ENCODE data around the gene HS3ST5.

Gene HS3ST5

DNA sequence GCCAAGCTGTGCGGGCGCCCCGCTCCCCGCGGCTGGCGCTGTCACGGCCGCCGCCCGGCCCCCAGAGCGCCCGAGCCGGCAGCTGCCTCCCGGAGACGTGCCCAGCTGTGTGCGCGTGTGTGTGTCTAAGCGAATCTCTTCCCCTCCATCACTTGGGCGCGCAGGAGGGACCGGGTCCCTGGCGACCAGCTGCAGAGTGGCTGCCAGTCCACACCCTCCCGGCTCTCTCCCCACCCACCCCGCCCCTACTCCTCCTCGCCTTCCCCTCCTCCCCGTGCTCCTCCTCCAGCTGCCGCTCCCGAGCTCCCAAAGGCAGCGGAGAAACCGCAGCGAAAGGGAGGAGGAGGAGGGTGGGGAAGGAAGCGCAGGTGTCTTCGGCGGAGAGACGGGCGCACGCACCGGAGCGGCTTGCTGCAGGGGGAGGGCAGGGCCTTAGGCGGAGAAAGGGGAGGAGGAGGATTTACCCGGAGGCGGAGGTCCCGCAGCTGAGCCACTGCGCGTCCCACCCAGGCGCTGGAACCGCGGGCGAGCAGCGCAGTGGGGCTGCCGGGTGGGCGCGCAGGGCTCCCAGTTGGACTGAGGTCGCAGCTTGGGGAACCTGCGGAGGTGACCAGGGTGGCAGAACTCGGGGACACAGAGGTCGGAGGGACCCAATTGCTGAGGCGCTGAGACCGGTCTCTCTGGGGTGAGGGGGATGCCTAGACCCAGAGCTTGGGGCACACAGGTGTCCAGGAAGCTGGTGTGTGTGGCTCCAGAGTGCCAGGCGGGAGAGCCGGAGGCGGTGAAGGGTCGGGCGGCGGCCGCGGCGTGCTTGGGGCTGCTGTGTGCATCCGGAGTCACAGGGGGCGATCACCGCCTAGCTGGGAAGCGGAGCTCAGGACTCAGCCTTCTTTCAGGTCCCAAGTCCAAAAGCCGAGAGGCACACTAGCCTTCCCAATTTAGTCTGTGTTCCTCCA, at the start of gene HS3ST5:
TSS of gene HS3ST5 (minus strand) at position 198 of the 956 bp plus-strand sequence. CDS start 280,178 bp downstream, outside the sequence.
- peak within 1 kb of the TSS; percentile 58 for H3K4me3 ChIP-seq (ENCODE audit: low read length)
- TF ChIP-seq ZNF274 (IDR thresholded peaks at IDR 0.05; ENCODE audit: low read depth, low read length), result no peak

- TF ChIP-seq ZNF274 (IDR thresholded peaks at IDR 0.05; ENCODE audit: low read depth, low read length), result no peak
- no peak overlapping the region for H3K4me3 ChIP-seq (ENCODE audit: low read length)
These were observed 47.4 kb upstream of the HS3ST5 start for GRCh38 chr6:114390176-114390575.

GRCh38 chr6:114389111-114389510, 46.3 kb upstream of the HS3ST5 start:
- TF ChIP-seq ZNF274 (IDR thresholded peaks at IDR 0.05; ENCODE audit: low read depth, low read length), result no peak
- no peak overlapping the region for H3K4me3 ChIP-seq (ENCODE audit: low read length)

DNA sequence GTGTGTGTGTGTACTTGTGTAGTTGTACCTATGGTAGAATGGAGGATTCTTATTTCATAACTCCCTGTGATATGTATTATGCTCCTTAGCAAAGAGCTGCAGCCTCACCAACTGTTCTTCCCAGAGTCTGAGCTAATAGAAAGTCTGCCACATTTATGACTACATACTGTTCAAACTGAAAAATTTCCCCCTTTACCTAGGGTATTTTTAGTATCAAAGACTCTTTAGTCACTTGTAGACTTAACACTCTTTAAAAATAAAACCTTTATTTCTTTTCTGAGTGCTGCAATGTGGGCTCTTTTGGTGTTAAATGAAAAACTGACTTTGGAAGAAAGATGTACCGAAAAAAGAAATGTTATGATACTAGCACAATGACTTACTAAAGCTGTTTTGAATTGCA, 39.6 kb upstream of the HS3ST5 start:
- H3K4me3 ChIP-seq (ENCODE audit: low read length), result no peak overlapping the region
- TF ChIP-seq ZNF274 (IDR thresholded peaks at IDR 0.05; ENCODE audit: low read depth, low read length), result no peak

DNA sequence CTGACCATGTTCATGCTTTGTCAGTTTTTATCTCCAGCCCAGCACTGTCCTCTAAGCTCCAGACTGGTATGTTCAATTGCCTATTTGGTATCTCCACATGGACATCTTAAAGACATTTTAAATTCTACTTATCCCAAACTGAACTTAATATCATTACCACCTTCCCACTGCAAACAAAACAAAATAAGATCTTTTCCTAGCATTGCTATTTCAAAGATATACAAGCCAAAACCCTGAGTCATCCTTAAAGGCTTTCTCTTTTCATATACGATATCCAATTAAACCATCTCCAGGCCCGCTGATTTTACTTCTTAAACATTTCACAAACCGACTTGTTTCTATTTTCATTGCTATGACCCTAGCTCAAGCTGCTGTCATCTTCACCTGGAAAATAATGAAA, 35.1 kb upstream of the HS3ST5 start:
- H3K4me3 ChIP-seq (ENCODE audit: low read length), result no peak overlapping the region
- TF ChIP-seq ZNF274 (IDR thresholded peaks at IDR 0.05; ENCODE audit: low read depth, low read length), result no peak

- no peak overlapping the region for H3K4me3 ChIP-seq (ENCODE audit: low read length)
- no peak for TF ChIP-seq ZNF274 (IDR thresholded peaks at IDR 0.05; ENCODE audit: low read depth, low read length)
These were observed 33.9 kb upstream of the HS3ST5 start for GRCh38 chr6:114376611-114377175.

GRCh38 chr6:114375541-114376192, 32.8 kb upstream of the HS3ST5 start:
- H3K4me3 ChIP-seq (ENCODE audit: low read length), result no peak overlapping the region
- TF ChIP-seq ZNF274 (IDR thresholded peaks at IDR 0.05; ENCODE audit: low read depth, low read length), result no peak

GRCh38 chr6:114367315-114367961, 24.6 kb upstream of the HS3ST5 start:
- no peak for TF ChIP-seq ZNF274 (IDR thresholded peaks at IDR 0.05; ENCODE audit: low read depth, low read length)
- no peak overlapping the region for H3K4me3 ChIP-seq (ENCODE audit: low read length)

DNA sequence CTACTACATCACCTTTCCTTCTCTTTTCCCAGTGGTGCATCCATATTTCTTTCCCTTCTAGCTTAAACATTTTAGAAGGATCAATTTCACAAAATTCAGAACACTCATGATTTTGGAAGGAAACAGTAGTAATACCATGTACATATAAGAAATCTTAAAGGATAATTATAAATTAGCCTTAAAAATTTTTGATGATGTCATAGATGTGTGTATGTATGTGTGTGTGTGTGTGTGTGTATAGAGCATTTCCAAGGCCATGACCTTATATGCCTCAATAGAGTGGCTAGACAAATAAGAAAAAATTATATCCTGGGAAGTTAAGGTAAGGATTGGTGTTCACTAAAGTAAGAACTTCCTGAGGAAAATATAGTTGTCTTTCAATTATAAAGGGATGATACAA, 24.1 kb upstream of the HS3ST5 start:
- no peak for TF ChIP-seq ZNF274 (IDR thresholded peaks at IDR 0.05; ENCODE audit: low read depth, low read length)
- H3K4me3 ChIP-seq (ENCODE audit: low read length), result no peak overlapping the region

DNA sequence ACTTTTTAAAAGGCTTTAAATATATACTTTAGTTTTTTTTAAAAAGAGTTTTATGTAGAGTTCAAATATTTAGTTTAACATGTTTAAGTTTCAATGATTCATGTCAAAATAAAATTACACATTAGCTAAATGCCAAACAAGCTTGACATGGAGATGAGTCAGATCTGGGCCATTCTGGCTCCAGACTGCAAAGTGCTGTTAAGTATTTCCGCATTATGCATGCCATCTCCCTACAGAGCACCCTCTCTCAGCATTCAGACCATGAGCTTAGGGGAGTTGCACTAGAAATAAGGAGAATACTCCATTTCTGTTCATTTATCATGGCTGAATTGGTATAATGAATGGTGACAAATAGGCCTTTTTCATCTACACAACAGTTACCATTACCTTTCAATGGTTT, 21.5 kb upstream of the HS3ST5 start:
- no peak for TF ChIP-seq ZNF274 (IDR thresholded peaks at IDR 0.05; ENCODE audit: low read depth, low read length)

DNA sequence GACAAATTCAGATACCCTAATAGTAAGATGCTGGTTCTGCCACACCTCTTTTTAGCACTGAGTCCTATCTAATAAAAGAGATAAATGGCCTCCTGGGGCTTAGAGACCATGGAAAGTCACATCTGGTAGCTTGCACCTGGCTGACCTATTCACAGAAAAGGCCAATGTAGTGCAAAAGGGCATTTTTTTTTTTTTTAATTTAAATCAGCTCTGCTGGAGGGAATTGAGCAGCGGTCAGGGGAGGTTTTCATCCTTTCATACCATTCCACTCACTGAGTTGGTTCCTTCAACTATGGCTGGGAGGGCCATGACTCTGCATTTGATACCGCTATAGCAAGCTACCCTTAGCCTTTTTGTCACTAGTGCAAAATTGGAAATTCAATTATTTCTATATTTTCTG, 20.1 kb upstream of the HS3ST5 start:
- no peak for TF ChIP-seq ZNF274 (IDR thresholded peaks at IDR 0.05; ENCODE audit: low read depth, low read length)
- no peak overlapping the region for H3K4me3 ChIP-seq (ENCODE audit: low read length)

More for the DNA sequence above, 21.5 kb upstream of the HS3ST5 start:
- no peak overlapping the region for H3K4me3 ChIP-seq (ENCODE audit: low read length)

- H3K4me3 ChIP-seq (ENCODE audit: low read length), result no peak overlapping the region
- TF ChIP-seq ZNF274 (IDR thresholded peaks at IDR 0.05; ENCODE audit: low read depth, low read length), result no peak
These were observed 19.6 kb upstream of the HS3ST5 start for GRCh38 chr6:114362396-114362795.

DNA sequence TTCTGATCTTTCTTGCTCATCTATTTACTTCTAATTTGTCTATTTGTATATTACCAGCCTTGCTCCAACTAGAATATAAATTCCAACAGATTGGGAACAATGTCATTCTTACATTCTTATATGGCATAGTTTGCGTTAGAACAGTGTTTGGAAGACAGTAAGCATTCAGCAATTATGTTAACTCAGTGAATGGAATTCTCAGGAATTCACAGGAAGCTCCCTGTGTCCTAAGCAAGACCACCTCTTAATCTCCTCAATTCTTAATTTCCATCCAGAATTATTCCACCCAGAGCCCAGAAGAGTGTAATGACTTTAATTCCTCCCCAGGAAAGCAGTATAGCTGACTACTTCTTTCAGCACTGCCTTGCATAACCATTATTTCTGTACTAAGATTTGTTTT, 18.2 kb upstream of the HS3ST5 start:
- no peak overlapping the region for H3K4me3 ChIP-seq (ENCODE audit: low read length)
- no peak for TF ChIP-seq ZNF274 (IDR thresholded peaks at IDR 0.05; ENCODE audit: low read depth, low read length)

DNA sequence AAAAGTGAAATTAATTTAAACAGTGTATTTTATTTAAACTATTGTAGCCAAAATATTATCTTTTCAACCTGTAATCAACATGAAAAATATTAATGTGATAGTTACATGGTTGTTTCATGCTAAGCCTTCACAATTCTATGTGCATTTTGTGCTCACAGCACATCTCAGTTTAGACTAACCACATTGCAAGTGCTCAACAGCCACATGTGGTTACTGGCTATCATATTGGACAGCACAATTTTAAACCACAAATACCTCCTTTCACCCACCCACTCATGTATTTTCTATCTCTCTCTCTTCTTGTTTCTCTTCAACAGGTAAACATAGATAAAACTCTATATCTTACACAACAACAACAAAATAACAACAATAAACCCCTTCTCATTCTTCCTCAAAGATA, 12.5 kb upstream of the HS3ST5 start:
- TF ChIP-seq ZNF274 (IDR thresholded peaks at IDR 0.05; ENCODE audit: low read depth, low read length), result no peak
- no peak overlapping the region for H3K4me3 ChIP-seq (ENCODE audit: low read length)

Measured in GM08714 (cell line).